Measurements from ENCODE around the gene UBE2G1. TPM values are rescaled to one million over a fixed set of nuclear protein-coding genes. Genes with fewer than 3 reads are reported as not detected.
A peak's percentile ranks its signal among the peaks of the same experiment; 100 is the strongest.

UBE2G1 gene
- total and polyA plus RNA-seq, 2 donors (not counting 1 experiment from before 2014, with no cell fraction given): 27.1 to 76.0 TPM

DNA sequence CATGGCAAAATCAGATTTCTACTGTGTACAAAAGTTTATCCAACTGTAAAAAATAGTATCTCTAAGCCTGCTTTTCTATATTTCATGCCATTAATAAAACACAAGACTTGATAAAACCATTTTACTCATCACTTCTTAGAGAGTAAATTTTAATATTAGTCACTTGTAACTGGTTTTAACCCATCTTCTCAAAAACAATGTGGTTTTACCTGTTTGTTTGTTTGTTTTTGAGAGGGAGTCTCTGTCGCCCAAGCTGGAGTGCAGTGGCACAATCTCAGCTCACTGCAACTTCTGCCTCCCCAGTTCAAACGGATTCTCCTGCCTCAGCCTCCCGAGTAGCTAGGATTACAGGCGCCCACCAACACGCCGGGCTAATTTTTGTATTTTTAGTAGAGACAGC is 32.1 kb downstream of the UBE2G1 start:
- Histone ChIP-seq H3K36me3 (replicated peaks in 1 of 2; ENCODE audit: control extremely low read depth in 1 of 2, control insufficient read depth in 1 of 2, extremely low read depth in 1 of 2, insufficient read depth in 2 of 2, low read length in 1 of 2) (no peaks in the 10 kb centered on the region), H2AFZ (ENCODE audit: insufficient read depth, low read depth, low read length, poor library complexity, severe bottlenecking) (no peak overlapping the region), H3K79me2 (ENCODE audit: control insufficient read depth, insufficient read depth, low read length) (peaks cover 97% of the 10 kb centered on the region), H3K9me3 (ENCODE audit: control extremely low read depth in 1 of 3, control insufficient read depth in 2 of 3, insufficient read depth in 1 of 3, low read length in 2 of 3) (no peaks in the 10 kb centered on the region), H3K9ac (ENCODE audit: low read length) (no peak overlapping the region), H4K20me1 (ENCODE audit: control insufficient read depth, insufficient read depth, low read length, poor library complexity, severe bottlenecking) (peaks cover 94% of the 10 kb centered on the region), H3K4me1 (ENCODE audit: control insufficient read depth in 2 of 2, insufficient read depth in 2 of 2, low read length in 2 of 2) (peaks cover 13 to 14% of the 10 kb centered on the region in 2 donors), H3K27ac (ENCODE audit: low read length in 2 of 2) (no peak overlapping the region), H3K4me2 (replicated peaks; ENCODE audit: low read depth, low read length, poor library complexity, severe bottlenecking) (no peak overlapping the region), H3K27me3 (replicated peaks in 1 of 4; ENCODE audit: control extremely low read depth in 1 of 4, control insufficient read depth in 3 of 4, insufficient read depth in 4 of 4, low read length in 3 of 4) (no peaks in the 10 kb centered on the region), H3K4me3 (ENCODE audit: control extremely low read depth in 1 of 5, extremely low read depth in 1 of 5, insufficient read depth in 1 of 5, low read depth in 2 of 5, low read length in 4 of 5) (no peak overlapping the region)
- intact Hi-C loops (cut with micrococcal nuclease): loop anchor here (5.0 kb wide), 1 partner anchor 37 kb away; no protein-coding TSS in a partner anchor
- ATAC-seq (ENCODE audit: low read depth): no peak
- Mint-ChIP-seq H3K27me3 (no peaks in the 10 kb centered on the region), H3K9me3 (ENCODE audit: insufficient read depth) (no peaks in the 10 kb centered on the region), H3K4me1 (peaks cover 55% of the 10 kb centered on the region), H3K27ac (no peak overlapping the region), H3K4me3 (no peak overlapping the region)
- no peak for TF ChIP-seq EZH2 (IDR thresholded peaks at IDR 0.05; ENCODE audit: borderline replicate concordance, insufficient read depth, low read depth, low read length, poor library complexity, severe bottlenecking)
- TF ChIP-seq, protein P1, sequence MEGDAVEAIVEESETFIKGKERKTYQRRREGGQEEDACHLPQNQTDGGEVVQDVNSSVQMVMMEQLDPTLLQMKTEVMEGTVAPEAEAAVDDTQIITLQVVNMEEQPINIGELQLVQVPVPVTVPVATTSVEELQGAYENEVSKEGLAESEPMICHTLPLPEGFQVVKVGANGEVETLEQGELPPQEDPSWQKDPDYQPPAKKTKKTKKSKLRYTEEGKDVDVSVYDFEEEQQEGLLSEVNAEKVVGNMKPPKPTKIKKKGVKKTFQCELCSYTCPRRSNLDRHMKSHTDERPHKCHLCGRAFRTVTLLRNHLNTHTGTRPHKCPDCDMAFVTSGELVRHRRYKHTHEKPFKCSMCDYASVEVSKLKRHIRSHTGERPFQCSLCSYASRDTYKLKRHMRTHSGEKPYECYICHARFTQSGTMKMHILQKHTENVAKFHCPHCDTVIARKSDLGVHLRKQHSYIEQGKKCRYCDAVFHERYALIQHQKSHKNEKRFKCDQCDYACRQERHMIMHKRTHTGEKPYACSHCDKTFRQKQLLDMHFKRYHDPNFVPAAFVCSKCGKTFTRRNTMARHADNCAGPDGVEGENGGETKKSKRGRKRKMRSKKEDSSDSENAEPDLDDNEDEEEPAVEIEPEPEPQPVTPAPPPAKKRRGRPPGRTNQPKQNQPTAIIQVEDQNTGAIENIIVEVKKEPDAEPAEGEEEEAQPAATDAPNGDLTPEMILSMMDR (IDR thresholded peaks at IDR 0.05): no peak
- no peak for DNase-seq
- ChIA-PET CTCF (no interaction called here), POLR2A (no interaction called here)
- no CpG with 5 or more reads among the region's 6 CpGs for WGBS (ENCODE audit: insufficient coverage)

DNA sequence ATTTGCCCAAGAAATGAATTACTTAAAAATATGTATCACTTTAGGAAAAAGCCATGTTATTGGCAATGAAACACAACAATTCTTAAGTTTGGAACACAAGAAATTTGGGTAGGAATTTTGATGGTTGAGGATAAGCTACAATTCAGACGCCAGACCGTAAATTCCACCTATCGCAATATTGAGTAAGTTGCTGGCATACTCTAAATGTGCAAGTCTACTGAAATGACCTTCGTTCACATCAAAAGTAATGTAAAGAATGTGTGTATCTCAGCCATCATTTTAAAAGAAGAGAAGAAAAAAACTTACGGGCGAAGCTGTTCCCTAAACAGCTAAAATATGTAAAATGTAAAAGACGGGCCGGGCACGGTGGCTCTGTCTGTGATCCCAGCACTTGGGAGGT is 33.4 kb downstream of the UBE2G1 start:
- peaks cover 0 to under 1% of the 10 kb centered on the region in 2 experiments for H3K36me3 ChIP-seq (replicated peaks in 1 of 2; ENCODE audit: control extremely low read depth in 1 of 2, control insufficient read depth in 1 of 2, extremely low read depth in 1 of 2, insufficient read depth in 2 of 2, low read length in 1 of 2)
- Mint-ChIP-seq H3K9me3 (ENCODE audit: insufficient read depth) (no peaks in the 10 kb centered on the region), H3K27me3 (no peaks in the 10 kb centered on the region), H3K27ac (no peak overlapping the region), H3K4me3 (peak overlapping the region; percentile 3), H3K4me1 (peaks cover 53% of the 10 kb centered on the region)
- ChIA-PET CTCF (interaction anchor here (0.9 to 2.6 kb wide), 5 partner anchors 12 to 112 kb away, joined by 3 to 7 read pairs (median 3); no protein-coding TSS in a partner anchor), POLR2A (interaction anchor here (0.6 kb wide), 1 partner anchor 22 kb away, joined by 7 read pairs; no protein-coding TSS in a partner anchor)
- H3K27ac ChIP-seq (ENCODE audit: low read length in 2 of 2): no peak overlapping the region
- ATAC-seq (ENCODE audit: low read depth): no peak
- 99% methylated on average over 7 of the region's 9 CpGs for WGBS (ENCODE audit: insufficient coverage)
- no peak for DNase-seq
- no peak overlapping the region for H2AFZ ChIP-seq (ENCODE audit: insufficient read depth, low read depth, low read length, poor library complexity, severe bottlenecking)
- H3K9me3 ChIP-seq (ENCODE audit: control extremely low read depth in 1 of 3, control insufficient read depth in 2 of 3, insufficient read depth in 1 of 3, low read length in 2 of 3): no peaks in the 10 kb centered on the region
- H4K20me1 ChIP-seq (ENCODE audit: control insufficient read depth, insufficient read depth, low read length, poor library complexity, severe bottlenecking): peaks cover 94% of the 10 kb centered on the region
- H3K9ac ChIP-seq (ENCODE audit: low read length): no peak overlapping the region
- intact Hi-C loops (cut with micrococcal nuclease): loop anchor here (5.0 kb wide), 1 partner anchor 36 kb away; no protein-coding TSS in a partner anchor
- H3K4me3 ChIP-seq (ENCODE audit: control extremely low read depth in 1 of 5, extremely low read depth in 1 of 5, insufficient read depth in 1 of 5, low read depth in 2 of 5, low read length in 4 of 5): no peak overlapping the region
- H3K4me1 ChIP-seq (ENCODE audit: control insufficient read depth in 2 of 2, insufficient read depth in 2 of 2, low read length in 2 of 2): peaks cover 13 to 14% of the 10 kb centered on the region in 2 donors
- TF ChIP-seq, protein P1 (IDR thresholded peaks at IDR 0.05): no peak
- no peak for TF ChIP-seq EZH2 (IDR thresholded peaks at IDR 0.05; ENCODE audit: borderline replicate concordance, insufficient read depth, low read depth, low read length, poor library complexity, severe bottlenecking)
- peaks cover 97% of the 10 kb centered on the region for H3K79me2 ChIP-seq (ENCODE audit: control insufficient read depth, insufficient read depth, low read length)
- no peaks in the 10 kb centered on the region for H3K27me3 ChIP-seq (replicated peaks in 1 of 4; ENCODE audit: control extremely low read depth in 1 of 4, control insufficient read depth in 3 of 4, insufficient read depth in 4 of 4, low read length in 3 of 4)
- H3K4me2 ChIP-seq (replicated peaks; ENCODE audit: low read depth, low read length, poor library complexity, severe bottlenecking): no peak overlapping the region
